GM12878 (cell line): ENCODE data around the gene MOAP1. TPM values are rescaled to one million over a fixed set of nuclear protein-coding genes. Genes with fewer than 3 reads are reported as not detected.

Source experiments
- ATAC-seq: fragments of 200-7000 bp; cut with Tn5 transposase; 3 replicates; pipeline ENCODE4 v1.9.1; 2020; ENCODE audit warnings: mild to moderate bottlenecking, moderate library complexity
- BruUV-seq: library from RNA; stranded (reverse); fragments of 400-500 nt; replicated peaks from 2 replicates; lab custom pipeline; 2021; lab: Mats Ljungman, UMichigan
- CTCF ChIA-PET: fragments of 300-600 bp; sonication (Branson Sonifier 250); formaldehyde crosslinking; extraction: SDS; loops from one replicate; lab custom pipeline; 2021; ENCODE audit warnings: inconsistent platforms; lab: Yijun Ruan, JAX
- POLR2A ChIA-PET: fragments of 350-600 bp; formaldehyde crosslinking; extraction: SDS; loops from one replicate; lab custom pipeline; 2021; ENCODE audit warnings: inconsistent platforms; lab: Charles Lee
- RAD21 ChIA-PET: fragments of 300-600 bp; sonication (Branson Sonifier 250); formaldehyde crosslinking; loops from one replicate; lab custom pipeline; 2023; ENCODE audit warnings: antibody characterized with exemption; ENCODE audit not compliant: unreplicated experiment; lab: Charles Lee
- SMC1A ChIA-PET: fragments of 300-600 bp; sonication (Branson Sonifier 250); formaldehyde crosslinking; loops from one replicate; lab custom pipeline; 2023; ENCODE audit not compliant: unreplicated experiment, uncharacterized antibody; lab: Charles Lee
- DNase-seq: peaks from one replicate; pipeline ENCODE4 v3.0.0-alpha.2; 2011; ENCODE audit warnings: low read depth, low spot score
- FAIRE-seq: peaks from 3 replicates; lab custom pipeline; 2011; peaks lifted over from hg19 to GRCh38; lab: Jason Lieb, UNC
- H2AFZ ChIP-seq: 2 replicates; pipeline ENCODE4 v1.6.0; 2011; ENCODE audit warnings: low read depth, low read length, control low read depth; ENCODE audit not compliant: control insufficient read depth
- H3K27ac ChIP-seq: 2 replicates; pipeline ENCODE4 v1.5.1; 2011; ENCODE audit warnings: control low read depth; ENCODE audit not compliant: control insufficient read depth, insufficient read depth
- H3K27me3 ChIP-seq, 2 experiments: replicated peaks in 1 of 2; 2 replicates each; pipeline versions ENCODE4 v1.6.0 to v1.6.1; 2011; ENCODE audit warnings: low read length in 1 of 2; ENCODE audit not compliant: control insufficient read depth in 2 of 2, insufficient read depth in 2 of 2
- H3K36me3 ChIP-seq, 2 experiments: 2 replicates each; pipeline ENCODE4 v1.5.1; 2011; ENCODE audit warnings: low read length in 1 of 2; ENCODE audit not compliant: control insufficient read depth in 2 of 2, insufficient read depth in 2 of 2
- H3K4me1 ChIP-seq: 2 replicates; pipeline ENCODE4 v1.6.1; 2011; ENCODE audit warnings: mild to moderate bottlenecking, low read length, moderate library complexity, mixed read lengths; ENCODE audit not compliant: control insufficient read depth, insufficient read depth
- H3K4me2 ChIP-seq: 2 replicates; pipeline ENCODE4 v1.6.0; 2011; ENCODE audit warnings: control low read depth; ENCODE audit not compliant: control insufficient read depth, insufficient read depth
- H3K4me3 ChIP-seq: fragments of 200-600 bp; sonication (generic); 2 replicates; pipeline ENCODE4 v1.5.1; 2016
- H3K79me2 ChIP-seq: 2 replicates; pipeline ENCODE4 v1.6.0; 2011; ENCODE audit warnings: low read length; ENCODE audit not compliant: control insufficient read depth, insufficient read depth
- H3K9ac ChIP-seq: 2 replicates; pipeline ENCODE4 v1.8.0; 2011; ENCODE audit warnings: low read length, control low read depth, mixed read lengths; ENCODE audit not compliant: control insufficient read depth, insufficient read depth
- H3K9me3 ChIP-seq: replicated peaks from 3 replicates; pipeline ENCODE4 v1.5.1; 2011; ENCODE audit warnings: mild to moderate bottlenecking, low read length; ENCODE audit not compliant: control insufficient read depth, insufficient read depth
- H4K20me1 ChIP-seq: 2 replicates; pipeline ENCODE4 v1.6.0; 2011; ENCODE audit not compliant: control insufficient read depth, insufficient read depth
- MEF2A ChIP-seq: IDR thresholded peaks from 2 replicates; pipeline ENCODE4 v1.6.1; 2011; ENCODE audit warnings: low read depth, mild to moderate bottlenecking, low read length, moderate library complexity; ENCODE audit not compliant: insufficient read depth
- RAD21 ChIP-seq: IDR thresholded peaks from 2 replicates; pipeline ENCODE4 v1.6.1; 2011; ENCODE audit warnings: mild to moderate bottlenecking, low read depth, low read length, moderate library complexity; ENCODE audit not compliant: insufficient read depth
- SMC3 ChIP-seq: IDR thresholded peaks from 2 replicates; pipeline ENCODE4 v1.6.1; 2011; ENCODE audit warnings: low read length, improper control_type of control experiment, borderline replicate concordance
- WGBS: methylation state at CpG from one replicate; pipeline ENCODE4 v1.1.6; 2016; ENCODE audit warnings: low lambda C conversion rate; ENCODE audit not compliant: insufficient replicate concordance, insufficient coverage; ENCODE audit errors: missing lambda C conversion rate; 5-methylcytosine and 5-hydroxymethylcytosine counted together
- in situ Hi-C: fragments of 300-500 bp; cut with MboI; formaldehyde crosslinking; loops from 9 replicates; pipeline ENCODE4 v1.14.3; 2018; ENCODE audit warnings: mixed read lengths
- intact Hi-C: fragments of 100-400 bp; cut with micrococcal nuclease; formaldehyde crosslinking; loops from one replicate; pipeline ENCODE4 v1.14.2; 2022; ENCODE audit not compliant: unreplicated experiment
- polyA plus RNA-seq, 11 experiments: library from polyadenylated mRNA; depleted of rRNA in 4 of 11; unstranded in 6 of 11; stranded (reverse) in 5 of 11; fragments of >200 nt; fragmentation: Nextera tagmentation in 4 of 11; fragmentation: Illumina TruSeq in 1 of 11; extraction: Ambion mirVana in 4 of 11; extraction: Trizol in 1 of 11; gene quantifications; 1 replicate in 1 of 11; 2 replicates in 10 of 11; pipeline versions ENCODE4 v1.2.1 to v1.2.3, GENCODE V29; 2011 to 2016; ENCODE audit warnings: inconsistent platforms in 2 of 11, missing spikeins in 2 of 11, low read depth in 1 of 11
- total RNA-seq, 4 experiments: library from RNA; depleted of rRNA in 3 of 4; stranded (reverse); fragments of >200 nt in 3 of 4; fragmentation: Illumina TruSeq in 1 of 4; extraction: Trizol in 1 of 4; gene quantifications; 2 replicates each; pipeline versions ENCODE4 v1.2.1 to v1.2.3, GENCODE V29; 2013 to 2021
- TF ChIP-seq, protein P1 (sequence below): fragments of 150-350 bp; IDR thresholded peaks from 2 replicates; pipeline ENCODE4 v1.6.1; 2016; ENCODE audit warnings: low read depth, low read length
- TF ChIP-seq, protein P2 (sequence below), 3 experiments: IDR thresholded peaks in 2 of 3; conservative IDR thresholded peaks in 1 of 3; 2 replicates each; pipeline ENCODE4 v1.5.1; 2011; ENCODE audit warnings: low read depth in 3 of 3, low read length in 3 of 3, mild to moderate bottlenecking in 3 of 3, control low read depth in 2 of 3, moderate library complexity in 2 of 3, inconsistent platforms in 1 of 3, mixed read lengths in 1 of 3; ENCODE audit not compliant: control insufficient read depth in 2 of 3, insufficient read depth in 1 of 3; ENCODE audit errors: extremely low read depth in 1 of 3

MOAP1 gene
- total and polyA plus RNA-seq, 10 of the 15 experiments (the other 5 are each of a cell fraction or from before 2014, with no cell fraction given) = 3.1 to 51.9 (median 11.4) TPM

DNA sequence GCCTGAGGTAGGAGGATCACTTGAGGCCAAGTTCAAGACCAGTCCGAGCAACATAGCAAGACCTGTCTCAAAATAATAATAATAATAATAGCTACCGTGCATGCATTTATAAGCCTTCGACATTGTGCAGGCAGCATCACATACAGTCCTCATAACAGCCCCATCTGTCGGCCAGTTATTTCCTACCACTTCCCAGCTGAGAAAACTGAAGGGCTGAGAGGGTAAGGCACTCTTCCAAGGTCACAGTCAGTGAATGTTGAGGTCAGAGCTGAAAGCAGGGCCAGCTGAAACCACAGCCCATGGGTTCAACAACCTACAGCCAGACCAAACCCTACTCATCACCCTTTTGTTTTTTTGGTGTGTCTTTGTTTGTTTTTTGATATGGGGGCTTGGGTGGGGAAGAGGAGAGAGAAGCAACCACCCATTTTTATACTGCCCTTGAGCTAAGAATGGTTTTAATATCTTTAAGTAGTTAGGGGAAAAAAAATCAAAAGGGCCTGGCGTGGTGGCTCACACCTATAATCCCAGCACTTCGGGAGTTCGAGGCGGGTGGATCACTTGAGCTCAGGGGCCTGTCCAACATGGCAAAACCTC, 52.1 kb downstream of the MOAP1 start:
- H3K4me1 ChIP-seq = no peaks in the 10 kb centered on the region
- intact Hi-C loops = loop anchor here (1.0 kb wide), 1 partner anchor 19 kb away; no protein-coding TSS in a partner anchor
- no peak for DNase-seq
- H2AFZ ChIP-seq = no peak overlapping the region
- H3K9ac ChIP-seq = no peak overlapping the region
- TF ChIP-seq, protein P1, sequence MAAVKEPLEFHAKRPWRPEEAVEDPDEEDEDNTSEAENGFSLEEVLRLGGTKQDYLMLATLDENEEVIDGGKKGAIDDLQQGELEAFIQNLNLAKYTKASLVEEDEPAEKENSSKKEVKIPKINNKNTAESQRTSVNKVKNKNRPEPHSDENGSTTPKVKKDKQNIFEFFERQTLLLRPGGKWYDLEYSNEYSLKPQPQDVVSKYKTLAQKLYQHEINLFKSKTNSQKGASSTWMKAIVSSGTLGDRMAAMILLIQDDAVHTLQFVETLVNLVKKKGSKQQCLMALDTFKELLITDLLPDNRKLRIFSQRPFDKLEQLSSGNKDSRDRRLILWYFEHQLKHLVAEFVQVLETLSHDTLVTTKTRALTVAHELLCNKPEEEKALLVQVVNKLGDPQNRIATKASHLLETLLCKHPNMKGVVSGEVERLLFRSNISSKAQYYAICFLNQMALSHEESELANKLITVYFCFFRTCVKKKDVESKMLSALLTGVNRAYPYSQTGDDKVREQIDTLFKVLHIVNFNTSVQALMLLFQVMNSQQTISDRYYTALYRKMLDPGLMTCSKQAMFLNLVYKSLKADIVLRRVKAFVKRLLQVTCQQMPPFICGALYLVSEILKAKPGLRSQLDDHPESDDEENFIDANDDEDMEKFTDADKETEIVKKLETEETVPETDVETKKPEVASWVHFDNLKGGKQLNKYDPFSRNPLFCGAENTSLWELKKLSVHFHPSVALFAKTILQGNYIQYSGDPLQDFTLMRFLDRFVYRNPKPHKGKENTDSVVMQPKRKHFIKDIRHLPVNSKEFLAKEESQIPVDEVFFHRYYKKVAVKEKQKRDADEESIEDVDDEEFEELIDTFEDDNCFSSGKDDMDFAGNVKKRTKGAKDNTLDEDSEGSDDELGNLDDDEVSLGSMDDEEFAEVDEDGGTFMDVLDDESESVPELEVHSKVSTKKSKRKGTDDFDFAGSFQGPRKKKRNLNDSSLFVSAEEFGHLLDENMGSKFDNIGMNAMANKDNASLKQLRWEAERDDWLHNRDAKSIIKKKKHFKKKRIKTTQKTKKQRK = no peak
- TF ChIP-seq MEF2A (no peak), RAD21 (peak; percentile 58), SMC3 (peak; percentile 63; the same call in 1 of the 2 replicates)
- TF ChIP-seq, protein P2, sequence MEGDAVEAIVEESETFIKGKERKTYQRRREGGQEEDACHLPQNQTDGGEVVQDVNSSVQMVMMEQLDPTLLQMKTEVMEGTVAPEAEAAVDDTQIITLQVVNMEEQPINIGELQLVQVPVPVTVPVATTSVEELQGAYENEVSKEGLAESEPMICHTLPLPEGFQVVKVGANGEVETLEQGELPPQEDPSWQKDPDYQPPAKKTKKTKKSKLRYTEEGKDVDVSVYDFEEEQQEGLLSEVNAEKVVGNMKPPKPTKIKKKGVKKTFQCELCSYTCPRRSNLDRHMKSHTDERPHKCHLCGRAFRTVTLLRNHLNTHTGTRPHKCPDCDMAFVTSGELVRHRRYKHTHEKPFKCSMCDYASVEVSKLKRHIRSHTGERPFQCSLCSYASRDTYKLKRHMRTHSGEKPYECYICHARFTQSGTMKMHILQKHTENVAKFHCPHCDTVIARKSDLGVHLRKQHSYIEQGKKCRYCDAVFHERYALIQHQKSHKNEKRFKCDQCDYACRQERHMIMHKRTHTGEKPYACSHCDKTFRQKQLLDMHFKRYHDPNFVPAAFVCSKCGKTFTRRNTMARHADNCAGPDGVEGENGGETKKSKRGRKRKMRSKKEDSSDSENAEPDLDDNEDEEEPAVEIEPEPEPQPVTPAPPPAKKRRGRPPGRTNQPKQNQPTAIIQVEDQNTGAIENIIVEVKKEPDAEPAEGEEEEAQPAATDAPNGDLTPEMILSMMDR (IDR thresholded peaks at IDR 0.05 in 2 of 3, conservative IDR thresholded peaks at IDR 0.05 in 1 of 3; ENCODE audit: control insufficient read depth in 2 of 3, extremely low read depth in 1 of 3, insufficient read depth in 1 of 3, low read depth in 3 of 3, low read length in 3 of 3) = peak; percentile 51 to 64 (median 62)
- POLR2A ChIA-PET = interaction anchor here (1.3 to 2.1 kb wide), 4 partner anchors 11 to 19 kb away, joined by 4 to 9 read pairs (median 7); no protein-coding TSS in a partner anchor
- no peak overlapping the region for H3K27ac ChIP-seq
- RAD21 ChIA-PET = interaction anchor here (0.8 to 12.3 kb wide), 14 partner anchors 13 to 247 kb away, joined by 3 to 163 read pairs (median 4); partner anchors contain the start of gene ITPK1
- BruUV-seq = no TSS peak
- H3K9me3 ChIP-seq = no peaks in the 10 kb centered on the region
- 43% methylated on average over 8 of the region's 8 CpGs for WGBS
- no peaks in the 10 kb centered on the region for H3K36me3 ChIP-seq
- SMC1A ChIA-PET = interaction anchor here (0.9 to 4.2 kb wide), 17 partner anchors 9 to 180 kb away, joined by 3 to 103 read pairs (median 5); partner anchors contain the start of gene ITPK1
- peak; percentile 90 for FAIRE-seq
- H3K27me3 ChIP-seq = no peaks in the 10 kb centered on the region
- H3K4me2 ChIP-seq = no peak overlapping the region
- in situ Hi-C loops = no loop called here
- H4K20me1 ChIP-seq = no peaks in the 10 kb centered on the region
- peak; percentile 94 for ATAC-seq
- CTCF ChIA-PET = interaction anchor here (0.6 to 12.8 kb wide), 42 partner anchors 9 to 522 kb away, joined by 3 to 287 read pairs (median 4); partner anchors contain the start of genes GON7, ITPK1, LYSET and MOAP1
- H3K79me2 ChIP-seq = no peaks in the 10 kb centered on the region
- no peak overlapping the region for H3K4me3 ChIP-seq

Other genes starting within 250 kb of the MOAP1 start
- gene ITPK1, start 69.0 kb downstream of the MOAP1 start, total RNA-seq (2014; rRNA removed) = 23.5 and 26.5 TPM in 2 replicates
- 15.9 and 21.9 TPM in 2 replicates for gene ITPK1, start 69.0 kb downstream of the MOAP1 start, total RNA-seq (2014; rRNA removed; fragmentation: Illumina TruSeq; extraction: Trizol)
- 56.1 and 57.9 TPM in 2 replicates for gene ITPK1, start 69.0 kb downstream of the MOAP1 start, total RNA-seq (2021)
- gene ITPK1, start 69.0 kb downstream of the MOAP1 start, polyA plus RNA-seq (2011; rRNA removed) = 33.3 and 73.2 TPM in 2 replicates
- 21.9 and 36.4 TPM in 2 replicates for gene ITPK1, start 69.0 kb downstream of the MOAP1 start, polyA plus RNA-seq (2014; fragmentation: Illumina TruSeq; extraction: Trizol)
- gene ITPK1, start 69.0 kb downstream of the MOAP1 start, polyA plus RNA-seq (2014; fragmentation: Nextera tagmentation; extraction: Ambion mirVana) = 1 to 10 TPM; 1.3 to 2.1 TPM
- gene ITPK1, start 69.0 kb downstream of the MOAP1 start, polyA plus RNA-seq (2014; rRNA removed) = 36.2 and 36.3 TPM in 2 replicates
- 10 to 100 TPM; 24.5 to 27.5 TPM for gene ITPK1, start 69.0 kb downstream of the MOAP1 start, polyA plus RNA-seq (2016; fragmentation: Nextera tagmentation; extraction: Ambion mirVana)
- gene LYSET, start 420 bp upstream of the MOAP1 start, total RNA-seq (2014; rRNA removed) = 12.6 and 14.8 TPM in 2 replicates
- gene LYSET, start 420 bp upstream of the MOAP1 start, total RNA-seq (2014; rRNA removed; fragmentation: Illumina TruSeq; extraction: Trizol) = 10.9 and 14.4 TPM in 2 replicates
- gene LYSET, start 420 bp upstream of the MOAP1 start, total RNA-seq (2021) = 15.4 and 16.6 TPM in 2 replicates
- 29.5 and 34.7 TPM in 2 replicates for gene LYSET, start 420 bp upstream of the MOAP1 start, polyA plus RNA-seq (2011; rRNA removed)
- gene LYSET, start 420 bp upstream of the MOAP1 start, polyA plus RNA-seq (2014; fragmentation: Illumina TruSeq; extraction: Trizol) = 16.0 and 24.1 TPM in 2 replicates
- 10 to 100 TPM; 33.4 to 34.5 TPM for gene LYSET, start 420 bp upstream of the MOAP1 start, polyA plus RNA-seq (2014; fragmentation: Nextera tagmentation; extraction: Ambion mirVana)
- 11.1 and 11.9 TPM in 2 replicates for gene LYSET, start 420 bp upstream of the MOAP1 start, polyA plus RNA-seq (2014; rRNA removed)
- 10 to 100 TPM; 26.5 to 30.1 TPM for gene LYSET, start 420 bp upstream of the MOAP1 start, polyA plus RNA-seq (2016; fragmentation: Nextera tagmentation; extraction: Ambion mirVana)
- 33.4 and 37.0 TPM in 2 replicates for gene GON7, start 22.2 kb upstream of the MOAP1 start, total RNA-seq (2014; rRNA removed)
- 29.2 and 32.6 TPM in 2 replicates for gene GON7, start 22.2 kb upstream of the MOAP1 start, total RNA-seq (2014; rRNA removed; fragmentation: Illumina TruSeq; extraction: Trizol)
- 18.5 and 21.6 TPM in 2 replicates for gene GON7, start 22.2 kb upstream of the MOAP1 start, total RNA-seq (2021)
- 40.3 and 59.8 TPM in 2 replicates for gene GON7, start 22.2 kb upstream of the MOAP1 start, polyA plus RNA-seq (2011; rRNA removed)
- gene GON7, start 22.2 kb upstream of the MOAP1 start, polyA plus RNA-seq (2014; fragmentation: Illumina TruSeq; extraction: Trizol) = 27.2 and 30.5 TPM in 2 replicates
- gene GON7, start 22.2 kb upstream of the MOAP1 start, polyA plus RNA-seq (2014; fragmentation: Nextera tagmentation; extraction: Ambion mirVana) = 10 to 100 TPM; 25.9 to 31.2 TPM
- gene GON7, start 22.2 kb upstream of the MOAP1 start, polyA plus RNA-seq (2014; rRNA removed) = 34.5 and 35.2 TPM in 2 replicates
- 10 to 100 TPM; 53.6 to 59.0 TPM for gene GON7, start 22.2 kb upstream of the MOAP1 start, polyA plus RNA-seq (2016; fragmentation: Nextera tagmentation; extraction: Ambion mirVana)
- 59.5 and 60.0 TPM in 2 replicates for gene UBR7, start 22.4 kb upstream of the MOAP1 start, total RNA-seq (2014; rRNA removed)
- gene UBR7, start 22.4 kb upstream of the MOAP1 start, total RNA-seq (2014; rRNA removed; fragmentation: Illumina TruSeq; extraction: Trizol) = 32.2 and 33.4 TPM in 2 replicates
- gene UBR7, start 22.4 kb upstream of the MOAP1 start, total RNA-seq (2021) = 33.1 and 36.6 TPM in 2 replicates
- gene UBR7, start 22.4 kb upstream of the MOAP1 start, polyA plus RNA-seq (2011; rRNA removed) = 85.6 and 99.2 TPM in 2 replicates
- 47.3 and 59.0 TPM in 2 replicates for gene UBR7, start 22.4 kb upstream of the MOAP1 start, polyA plus RNA-seq (2014; fragmentation: Illumina TruSeq; extraction: Trizol)
- gene UBR7, start 22.4 kb upstream of the MOAP1 start, polyA plus RNA-seq (2014; fragmentation: Nextera tagmentation; extraction: Ambion mirVana) = 10 to 100 TPM; 14.3 to 20.8 TPM
- 52.6 and 67.0 TPM in 2 replicates for gene UBR7, start 22.4 kb upstream of the MOAP1 start, polyA plus RNA-seq (2014; rRNA removed)
- 10 to 100 TPM; 63.3 to 66.7 TPM for gene UBR7, start 22.4 kb upstream of the MOAP1 start, polyA plus RNA-seq (2016; fragmentation: Nextera tagmentation; extraction: Ambion mirVana)
- gene BTBD7, start 148.1 kb upstream of the MOAP1 start, total RNA-seq (2014; rRNA removed) = 9.7 and 10.7 TPM in 2 replicates
- gene BTBD7, start 148.1 kb upstream of the MOAP1 start, total RNA-seq (2014; rRNA removed; fragmentation: Illumina TruSeq; extraction: Trizol) = 11.5 and 12.6 TPM in 2 replicates
- 14.1 and 17.0 TPM in 2 replicates for gene BTBD7, start 148.1 kb upstream of the MOAP1 start, total RNA-seq (2021)
- gene BTBD7, start 148.1 kb upstream of the MOAP1 start, polyA plus RNA-seq (2011; rRNA removed) = 14.6 and 16.5 TPM in 2 replicates
- gene BTBD7, start 148.1 kb upstream of the MOAP1 start, polyA plus RNA-seq (2014; fragmentation: Illumina TruSeq; extraction: Trizol) = 12.7 and 14.3 TPM in 2 replicates
- 1 to 10 TPM; 3.6 to 6.0 TPM for gene BTBD7, start 148.1 kb upstream of the MOAP1 start, polyA plus RNA-seq (2014; fragmentation: Nextera tagmentation; extraction: Ambion mirVana)
- gene BTBD7, start 148.1 kb upstream of the MOAP1 start, polyA plus RNA-seq (2014; rRNA removed) = 8.8 and 9.4 TPM in 2 replicates
- 1 to 10 TPM; 6.6 to 8.2 TPM for gene BTBD7, start 148.1 kb upstream of the MOAP1 start, polyA plus RNA-seq (2016; fragmentation: Nextera tagmentation; extraction: Ambion mirVana)
- gene COX8C, start 162.3 kb upstream of the MOAP1 start, total RNA-seq (2014; rRNA removed) = not detected in 2 replicates
- not detected in 2 replicates for gene COX8C, start 162.3 kb upstream of the MOAP1 start, total RNA-seq (2014; rRNA removed; fragmentation: Illumina TruSeq; extraction: Trizol)
- not detected in 2 replicates for gene COX8C, start 162.3 kb upstream of the MOAP1 start, total RNA-seq (2021)
- gene COX8C, start 162.3 kb upstream of the MOAP1 start, polyA plus RNA-seq (2011; rRNA removed) = 0.71 TPM in 1 of 2 replicates, not detected in the other
- gene COX8C, start 162.3 kb upstream of the MOAP1 start, polyA plus RNA-seq (2014; fragmentation: Illumina TruSeq; extraction: Trizol) = not detected in 2 replicates
- under 1 TPM in 1 of 2 experiments, not detected in 1; 0.15 TPM for gene COX8C, start 162.3 kb upstream of the MOAP1 start, polyA plus RNA-seq (2014; fragmentation: Nextera tagmentation; extraction: Ambion mirVana)
- 0.20 TPM in 1 of 2 replicates, not detected in the other for gene COX8C, start 162.3 kb upstream of the MOAP1 start, polyA plus RNA-seq (2014; rRNA removed)
- not detected for gene COX8C, start 162.3 kb upstream of the MOAP1 start, polyA plus RNA-seq (2016; fragmentation: Nextera tagmentation; extraction: Ambion mirVana)
- 0.16 and 0.17 TPM in 2 replicates for gene UNC79, start 246.0 kb upstream of the MOAP1 start, total RNA-seq (2014; rRNA removed)
- 0.22 and 0.23 TPM in 2 replicates for gene UNC79, start 246.0 kb upstream of the MOAP1 start, total RNA-seq (2014; rRNA removed; fragmentation: Illumina TruSeq; extraction: Trizol)
- 0.15 and 0.16 TPM in 2 replicates for gene UNC79, start 246.0 kb upstream of the MOAP1 start, total RNA-seq (2021)
- 0.20 and 0.29 TPM in 2 replicates for gene UNC79, start 246.0 kb upstream of the MOAP1 start, polyA plus RNA-seq (2011; rRNA removed)
- 0.12 and 0.14 TPM in 2 replicates for gene UNC79, start 246.0 kb upstream of the MOAP1 start, polyA plus RNA-seq (2014; fragmentation: Illumina TruSeq; extraction: Trizol)
- gene UNC79, start 246.0 kb upstream of the MOAP1 start, polyA plus RNA-seq (2014; fragmentation: Nextera tagmentation; extraction: Ambion mirVana) = under 1 TPM; 0.05 to 0.13 TPM
- 0.08 and 0.16 TPM in 2 replicates for gene UNC79, start 246.0 kb upstream of the MOAP1 start, polyA plus RNA-seq (2014; rRNA removed)
- gene UNC79, start 246.0 kb upstream of the MOAP1 start, polyA plus RNA-seq (2016; fragmentation: Nextera tagmentation; extraction: Ambion mirVana) = under 1 TPM; 0.04 to 0.29 TPM